Peyer's patch (tissue), 4 donors: ENCODE measurements around the gene EPG5. TPM values are rescaled to one million over a fixed set of nuclear protein-coding genes. Genes with fewer than 3 reads are reported as not detected.
"Not testable (repeated sequence)": the region's sequence is repeated elsewhere in the genome, so short reads cannot be mapped to it uniquely, and the experiment has no call there.

ENCODE experiments used
- DNase-seq, 3 donors: peaks; one replicate each; pipeline ENCODE4 v3.0.0-alpha.2; 2017 to 2019
- H3K27ac ChIP-seq, 4 donors: fragments of 200-600 bp; sonication (generic); one replicate each; pipeline ENCODE4 v1.5.1; 2016 to 2019
- H3K27me3 ChIP-seq, 2 donors: fragments of 200-600 bp; sonication (generic); one replicate each; pipeline ENCODE4 v1.5.1; 2019
- H3K36me3 ChIP-seq, 3 donors: fragments of 200-600 bp; sonication (generic); one replicate each; pipeline ENCODE4 v1.5.1; 2016 to 2019
- H3K4me1 ChIP-seq, 4 donors: fragments of 200-600 bp; sonication (generic); one replicate each; pipeline ENCODE4 v1.5.1; 2016 to 2019
- H3K4me3 ChIP-seq, 4 donors: fragments of 200-600 bp; sonication (generic); 1 replicate in 3 of 4; 2 replicates in 1 of 4; pipeline ENCODE4 v1.5.1; 2016 to 2019; ENCODE audit warnings: mild to moderate bottlenecking in 1 of 4
- H3K9me3 ChIP-seq, 4 donors: fragments of 200-600 bp; sonication (generic); one replicate each; pipeline ENCODE4 v1.5.1; 2016 to 2019; ENCODE audit warnings: mild to moderate bottlenecking in 1 of 4
- POLR2A ChIP-seq, 2 donors: fragments of 450-650 bp; IDR thresholded peaks; one replicate each; pipeline ENCODE4 v1.5.1; 2017; ENCODE audit warnings: antibody characterized with exemption in 2 of 2, mild to moderate bottlenecking in 2 of 2, moderate library complexity in 2 of 2
- total RNA-seq, 4 donors: library from RNA; depleted of rRNA; stranded (reverse); fragments of >200 nt; gene quantifications; one replicate each; pipeline ENCODE4 v1.1.0, GENCODE V29; 2016
- TF ChIP-seq, protein P1 (sequence below), 6 experiments: fragments of 450-650 bp in 4 of 6; fragments of 200-600 bp in 2 of 6; sonication (generic) in 1 of 6; IDR thresholded peaks; one replicate each; pipeline ENCODE4 v1.5.1; 2017 to 2019; ENCODE audit warnings: antibody characterized with exemption in 6 of 6, mild to moderate bottlenecking in 3 of 6, moderate library complexity in 1 of 6

EPG5 gene
- total RNA-seq, 4 donors from 2014 or later = 27.7 to 61.1 (median 33.3) TPM

- Histone ChIP-seq H3K36me3 (no peaks in the 10 kb centered on the region), H3K27ac (no peak overlapping the region), H3K4me3 (no peak overlapping the region), H3K9me3 (no peaks in the 10 kb centered on the region), H3K4me1 (no peaks in the 10 kb centered on the region), H3K27me3 (no peaks in the 10 kb centered on the region)
- DNase-seq = no peak
- TF ChIP-seq, protein P1, sequence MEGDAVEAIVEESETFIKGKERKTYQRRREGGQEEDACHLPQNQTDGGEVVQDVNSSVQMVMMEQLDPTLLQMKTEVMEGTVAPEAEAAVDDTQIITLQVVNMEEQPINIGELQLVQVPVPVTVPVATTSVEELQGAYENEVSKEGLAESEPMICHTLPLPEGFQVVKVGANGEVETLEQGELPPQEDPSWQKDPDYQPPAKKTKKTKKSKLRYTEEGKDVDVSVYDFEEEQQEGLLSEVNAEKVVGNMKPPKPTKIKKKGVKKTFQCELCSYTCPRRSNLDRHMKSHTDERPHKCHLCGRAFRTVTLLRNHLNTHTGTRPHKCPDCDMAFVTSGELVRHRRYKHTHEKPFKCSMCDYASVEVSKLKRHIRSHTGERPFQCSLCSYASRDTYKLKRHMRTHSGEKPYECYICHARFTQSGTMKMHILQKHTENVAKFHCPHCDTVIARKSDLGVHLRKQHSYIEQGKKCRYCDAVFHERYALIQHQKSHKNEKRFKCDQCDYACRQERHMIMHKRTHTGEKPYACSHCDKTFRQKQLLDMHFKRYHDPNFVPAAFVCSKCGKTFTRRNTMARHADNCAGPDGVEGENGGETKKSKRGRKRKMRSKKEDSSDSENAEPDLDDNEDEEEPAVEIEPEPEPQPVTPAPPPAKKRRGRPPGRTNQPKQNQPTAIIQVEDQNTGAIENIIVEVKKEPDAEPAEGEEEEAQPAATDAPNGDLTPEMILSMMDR (IDR thresholded peaks at IDR 0.05) = no peak
- TF ChIP-seq POLR2A (IDR thresholded peaks at IDR 0.05) = no peak
Observed at GRCh38 chr18:46001074-46001473, 33.9 kb upstream of the EPG5 start.

GRCh38 chr18:45999536-45999935 is 32.4 kb upstream of the EPG5 start:
- H3K4me1 ChIP-seq = no peaks in the 10 kb centered on the region
- H3K27me3 ChIP-seq = no peaks in the 10 kb centered on the region
- DNase-seq = no peak
- H3K4me3 ChIP-seq = no peak overlapping the region
- no peaks in the 10 kb centered on the region for H3K9me3 ChIP-seq
- no peaks in the 10 kb centered on the region for H3K36me3 ChIP-seq
- TF ChIP-seq, protein P1 (IDR thresholded peaks at IDR 0.05) = no peak
- TF ChIP-seq POLR2A (IDR thresholded peaks at IDR 0.05) = no peak
- H3K27ac ChIP-seq = no peak overlapping the region

- Histone ChIP-seq H3K4me1 (no peaks in the 10 kb centered on the region), H3K9me3 (no peaks in the 10 kb centered on the region), H3K36me3 (no peaks in the 10 kb centered on the region), H3K27ac (no peak overlapping the region), H3K27me3 (no peaks in the 10 kb centered on the region), H3K4me3 (no peak overlapping the region)
- TF ChIP-seq POLR2A (IDR thresholded peaks at IDR 0.05) = no peak
- TF ChIP-seq, protein P1 (IDR thresholded peaks at IDR 0.05) = no peak
- no peak for DNase-seq
Observed at GRCh38 chr18:45998244-45998643, 31.1 kb upstream of the EPG5 start.

DNA sequence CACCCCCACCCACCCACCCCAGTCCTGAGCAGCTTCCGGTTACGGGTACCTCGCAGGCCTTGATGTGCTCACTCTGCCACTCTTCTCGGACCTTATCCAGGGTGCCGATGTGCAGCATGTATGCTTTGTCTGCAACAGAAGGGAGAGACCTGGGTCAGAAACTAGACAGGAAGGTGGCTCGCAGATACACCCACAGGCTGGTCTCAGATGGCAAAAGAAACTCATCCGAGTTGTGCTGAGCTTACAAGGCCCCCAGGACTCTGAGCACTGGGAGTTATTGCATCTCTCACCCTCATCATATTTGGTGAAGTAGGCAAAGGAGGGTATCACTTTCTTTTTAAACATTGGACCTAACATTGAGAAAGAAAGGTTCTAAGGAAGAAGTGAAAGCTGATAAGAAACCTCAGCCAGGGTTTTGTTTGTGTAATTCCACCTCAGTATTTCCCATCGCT is 30.6 kb upstream of the EPG5 start:
- H3K36me3 ChIP-seq = no peaks in the 10 kb centered on the region
- no peaks in the 10 kb centered on the region for H3K4me1 ChIP-seq
- H3K27ac ChIP-seq = no peak overlapping the region

GRCh38 chr18:45995461-45995860 is 28.3 kb upstream of the EPG5 start:
- Histone ChIP-seq H3K4me3 (no peak overlapping the region), H3K27me3 (no peaks in the 10 kb centered on the region), H3K4me1 (no peaks in the 10 kb centered on the region), H3K9me3 (no peaks in the 10 kb centered on the region), H3K36me3 (no peaks in the 10 kb centered on the region), H3K27ac (no peak overlapping the region)
- no peak for DNase-seq
- no peak for TF ChIP-seq POLR2A (IDR thresholded peaks at IDR 0.05)
- TF ChIP-seq, protein P1 (IDR thresholded peaks at IDR 0.05) = no peak

More for the DNA sequence above, 30.6 kb upstream of the EPG5 start:
- TF ChIP-seq POLR2A (IDR thresholded peaks at IDR 0.05) = no peak
- TF ChIP-seq, protein P1 (IDR thresholded peaks at IDR 0.05) = no peak
- DNase-seq = no peak
- Histone ChIP-seq H3K4me3 (no peak overlapping the region), H3K9me3 (no peaks in the 10 kb centered on the region), H3K27me3 (no peaks in the 10 kb centered on the region)

GRCh38 chr18:45993438-45993837 is 26.3 kb upstream of the EPG5 start:
- no peaks in the 10 kb centered on the region for H3K27me3 ChIP-seq
- H3K36me3 ChIP-seq = no peaks in the 10 kb centered on the region
- TF ChIP-seq, protein P1 (IDR thresholded peaks at IDR 0.05) = no peak
- TF ChIP-seq POLR2A (IDR thresholded peaks at IDR 0.05) = no peak
- H3K9me3 ChIP-seq = no peaks in the 10 kb centered on the region
- no peaks in the 10 kb centered on the region for H3K4me1 ChIP-seq
- H3K27ac ChIP-seq = no peak overlapping the region
- no peak overlapping the region for H3K4me3 ChIP-seq
- no peak for DNase-seq

DNA sequence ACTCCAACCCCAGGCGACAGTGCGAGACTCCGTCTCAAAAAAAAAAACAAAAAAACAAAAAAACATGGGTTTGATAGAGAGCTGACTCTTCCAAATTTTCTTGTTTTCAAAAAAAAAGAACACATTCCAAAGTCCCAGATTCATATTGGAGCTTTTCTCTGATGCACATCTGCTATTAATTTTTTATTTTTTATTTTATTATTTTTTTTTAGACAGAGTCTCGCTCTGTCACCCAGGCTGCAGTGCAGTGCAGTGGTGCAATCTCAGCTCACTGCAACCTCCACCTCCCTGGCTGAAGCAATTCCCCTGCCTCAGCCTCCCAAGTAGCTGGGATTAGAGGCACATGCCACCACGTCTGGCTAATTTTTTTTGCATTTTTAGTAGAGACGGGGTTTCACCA is 25.4 kb upstream of the EPG5 start:
- not testable (repeated sequence) for H3K9me3 ChIP-seq, H3K27ac ChIP-seq, H3K27me3 ChIP-seq, DNase-seq, H3K36me3 ChIP-seq, H3K4me1 ChIP-seq, H3K4me3 ChIP-seq
